ENCODE data around the gene LRMDA. TPM values are rescaled to one million over a fixed set of nuclear protein-coding genes. Genes with fewer than 3 reads are reported as not detected.

The LRMDA gene
- total RNA-seq, 1 donor from 2014 or later, result 5.2 TPM

DNA sequence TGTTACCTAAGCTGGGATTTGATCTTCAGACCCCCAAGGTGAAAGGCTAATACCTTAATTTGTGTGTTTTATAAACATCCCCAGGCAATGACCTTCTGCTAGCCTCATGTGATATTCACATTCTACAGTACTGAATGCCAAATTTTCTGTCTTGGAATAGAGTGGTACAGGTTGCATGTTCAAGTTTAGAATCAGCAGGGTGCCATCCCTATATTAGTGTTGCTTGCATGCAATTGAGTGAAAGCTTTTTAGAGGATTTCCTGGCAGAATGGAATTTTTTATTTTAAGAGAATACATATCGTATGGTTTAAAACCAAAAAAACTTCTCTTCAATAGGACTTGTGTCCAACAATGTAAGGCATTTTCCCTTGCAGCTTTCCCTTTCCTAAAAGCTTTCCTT is 107.3 kb downstream of the LRMDA start:
- H3K4me2 ChIP-seq, result no peak overlapping the region
- TF ChIP-seq EZH2phosphoT487 (IDR thresholded peaks at IDR 0.05) (no peak), CTCF (IDR thresholded peaks at IDR 0.05) (no peak), EZH2 (IDR thresholded peaks at IDR 0.05) (no peak)
- Mint-ChIP-seq H3K27me3 (ENCODE audit: insufficient read depth, low read depth) (peaks cover 7% of the 10 kb centered on the region), H3K27ac (no peak overlapping the region), H3K9me3 (no peaks in the 10 kb centered on the region), H3K4me3 (no peak overlapping the region), H3K36me3 (no peaks in the 10 kb centered on the region), H3K4me1 (peaks cover 72% of the 10 kb centered on the region)
- H3K9ac ChIP-seq, result no peak overlapping the region
- peaks cover 42% of the 10 kb centered on the region for H3F3A ChIP-seq (ENCODE audit: low read depth)
- H3K9me3 ChIP-seq (ENCODE audit: low read depth), result no peaks in the 10 kb centered on the region
- no peaks in the 10 kb centered on the region for H3K79me2 ChIP-seq (ENCODE audit: low read depth)
- H3K4me1 ChIP-seq, result peaks cover 79% of the 10 kb centered on the region
- H3K27ac ChIP-seq, result no peak overlapping the region
- no peak overlapping the region for H3K4me3 ChIP-seq
- no peaks in the 10 kb centered on the region for H3K36me3 ChIP-seq
- no peak for DNase-seq (ENCODE audit: low spot score)
- no peaks in the 10 kb centered on the region for H4K20me1 ChIP-seq (ENCODE audit: low read depth)
- no peak overlapping the region for H2AFZ ChIP-seq (replicated peaks)
- no peaks in the 10 kb centered on the region for H3K27me3 ChIP-seq

GRCh38 chr10:75540357-75540966 is 109.0 kb downstream of the LRMDA start:
- H3K36me3 Mint-ChIP-seq, result no peaks in the 10 kb centered on the region
- Histone ChIP-seq H3K27ac (peak overlapping the region; percentile 93), H3K36me3 (no peaks in the 10 kb centered on the region), H3K4me1 (peaks cover 86% of the 10 kb centered on the region), H3K4me2 (peak overlapping the region; percentile 57), H3K9me3 (ENCODE audit: low read depth) (no peaks in the 10 kb centered on the region), H2AFZ (replicated peaks) (no peak overlapping the region), H3F3A (ENCODE audit: low read depth) (peaks cover 43% of the 10 kb centered on the region), H3K79me2 (ENCODE audit: low read depth) (no peaks in the 10 kb centered on the region), H4K20me1 (ENCODE audit: low read depth) (no peaks in the 10 kb centered on the region), H3K9ac (no peak overlapping the region), H3K4me3 (peak overlapping the region; percentile 8), H3K27me3 (no peaks in the 10 kb centered on the region)
- peaks cover 87% of the 10 kb centered on the region for H3K4me1 Mint-ChIP-seq
- H3K27me3 Mint-ChIP-seq (ENCODE audit: insufficient read depth, low read depth), result peaks cover 9% of the 10 kb centered on the region
- DNase-seq (ENCODE audit: low spot score), result no peak
- H3K4me3 Mint-ChIP-seq, result peak overlapping the region; percentile 5
- TF ChIP-seq CTCF (IDR thresholded peaks at IDR 0.05), result peak; percentile 27
- TF ChIP-seq EZH2 (IDR thresholded peaks at IDR 0.05), result no peak
- H3K27ac Mint-ChIP-seq, result peak overlapping the region; percentile 85
- peaks cover 4% of the 10 kb centered on the region for H3K9me3 Mint-ChIP-seq

DNA sequence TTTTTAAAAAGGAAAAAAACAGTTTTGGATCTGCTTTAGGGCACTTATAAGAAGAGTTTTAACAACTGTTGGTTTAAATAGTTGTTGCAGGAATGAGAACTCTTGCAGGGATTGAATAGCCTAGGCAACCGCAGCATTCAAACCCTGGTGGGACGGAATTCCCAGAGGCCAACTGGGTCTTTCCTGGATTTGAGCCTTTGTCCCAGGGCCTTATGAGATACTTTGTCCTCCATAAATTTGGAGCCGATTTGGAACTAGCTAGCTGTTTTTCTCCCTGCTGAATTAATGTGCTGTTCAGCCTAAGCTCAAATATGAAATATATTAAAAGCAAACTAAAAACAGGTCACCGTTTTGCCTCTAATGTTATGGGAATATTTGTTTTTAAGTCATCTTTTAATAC is 109.6 kb downstream of the LRMDA start:
- TF ChIP-seq CTCF (IDR thresholded peaks at IDR 0.05), result no peak
- no peak for TF ChIP-seq EZH2 (IDR thresholded peaks at IDR 0.05)
- H3K79me2 ChIP-seq (ENCODE audit: low read depth), result no peaks in the 10 kb centered on the region
- H3K27ac ChIP-seq, result peak overlapping the region; percentile 93
- H3K27me3 Mint-ChIP-seq (ENCODE audit: insufficient read depth, low read depth), result peaks cover 9% of the 10 kb centered on the region
- no peak overlapping the region for H3K4me3 Mint-ChIP-seq
- peaks cover 91% of the 10 kb centered on the region for H3K4me1 Mint-ChIP-seq
- H3K27me3 ChIP-seq, result no peaks in the 10 kb centered on the region
- H3F3A ChIP-seq (ENCODE audit: low read depth), result peaks cover 43% of the 10 kb centered on the region
- H4K20me1 ChIP-seq (ENCODE audit: low read depth), result no peaks in the 10 kb centered on the region
- peak; percentile 72 for DNase-seq (ENCODE audit: low spot score)
- H3K4me3 ChIP-seq, result peak overlapping the region; percentile 8
- no peaks in the 10 kb centered on the region for H3K36me3 Mint-ChIP-seq
- no peaks in the 10 kb centered on the region for H3K9me3 ChIP-seq (ENCODE audit: low read depth)
- H3K27ac Mint-ChIP-seq, result peak overlapping the region; percentile 82
- H2AFZ ChIP-seq (replicated peaks), result no peak overlapping the region
- H3K4me2 ChIP-seq, result peak overlapping the region; percentile 57
- H3K9me3 Mint-ChIP-seq, result peaks cover 4% of the 10 kb centered on the region
- no peaks in the 10 kb centered on the region for H3K36me3 ChIP-seq
- peaks cover 84% of the 10 kb centered on the region for H3K4me1 ChIP-seq
- H3K9ac ChIP-seq, result no peak overlapping the region

Measured in neural progenitor cell (in vitro differentiated cells).